Choroid plexus epithelial cell (primary cell): ENCODE data around the gene POGK.
"Not testable (repeated sequence)": the region's sequence is repeated elsewhere in the genome, so short reads cannot be mapped to it uniquely, and the experiment has no call there.

Source experiments
- DNase-seq: peaks from one replicate; pipeline ENCODE4 v3.0.0-alpha.2; 2010; ENCODE audit warnings: low read depth
- H3K4me3 ChIP-seq: 2 replicates; pipeline ENCODE4 v1.5.1; 2011; ENCODE audit warnings: low read depth, mild to moderate bottlenecking, control low read depth, low read length, moderate library complexity
- CTCF ChIP-seq: conservative IDR thresholded peaks from 2 replicates; pipeline ENCODE4 v1.5.1; 2011; ENCODE audit warnings: low read depth, mild to moderate bottlenecking, control low read depth, inconsistent platforms, low read length, moderate library complexity

Gene POGK

GRCh38 chr1:166874464-166874863 lies 35.2 kb downstream of the POGK start:
- no peak for DNase-seq
- no peak overlapping the region for H3K4me3 ChIP-seq
- TF ChIP-seq CTCF, result no peak

- no peak for TF ChIP-seq CTCF
- no peak for DNase-seq
- H3K4me3 ChIP-seq, result peak overlapping the region; percentile 80
Observed at GRCh38 chr1:166875302-166875733, 36.0 kb downstream of the POGK start.

GRCh38 chr1:166875734-166876539 lies 36.7 kb downstream of the POGK start, which contains the start of gene TADA1:
Gene TADA1 (minus strand): TSS chr1:166876264. CDS start chr1:166876233, 31 bp downstream.
- peak; percentile 18 for TF ChIP-seq CTCF
- DNase-seq, result peak; percentile 98
- H3K4me3 ChIP-seq, result peak within 1 kb of the TSS; percentile 80

GRCh38 chr1:166876540-166876838 lies 37.2 kb downstream of the POGK start:
- no peak for TF ChIP-seq CTCF
- H3K4me3 ChIP-seq, result peak overlapping the region; percentile 80
- DNase-seq, result no peak

- not testable (repeated sequence) for DNase-seq, H3K4me3 ChIP-seq
Observed at GRCh38 chr1:166878173-166878917, 39.1 kb downstream of the POGK start.

GRCh38 chr1:166882893-166883292 lies 43.6 kb downstream of the POGK start:
- DNase-seq, result no peak
- TF ChIP-seq CTCF, result no peak
- no peak overlapping the region for H3K4me3 ChIP-seq

GRCh38 chr1:166884040-166884642 lies 44.9 kb downstream of the POGK start:
- no peak overlapping the region for H3K4me3 ChIP-seq
- peak; percentile 39 for DNase-seq
- TF ChIP-seq CTCF, result peak; percentile 77
